Dermis microvascular lymphatic vessel endothelial cell (primary cell): ENCODE data around the gene C2orf68. TPM values are rescaled to one million over a fixed set of nuclear protein-coding genes. Genes with fewer than 3 reads are reported as not detected.
A peak's percentile ranks its signal among the peaks of the same experiment; 100 is the strongest.
"Not testable (repeated sequence)": the region's sequence is repeated elsewhere in the genome, so short reads cannot be mapped to it uniquely, and the experiment has no call there.

ENCODE experiments used
- DNase-seq, 2 donors: peaks; one replicate each; pipeline versions ENCODE4 v3.0.0 to v3.0.0-alpha.2; 2010; ENCODE audit warnings: low read depth in 2 of 2
- total RNA-seq: library from RNA; depleted of rRNA; stranded (reverse); fragments of >200 nt; gene quantifications from 2 replicates; pipeline ENCODE4 v1.2.1, GENCODE V29; 2014

Gene C2orf68
- total RNA-seq, 1 donor from 2014 or later: 16.6 TPM

DNA sequence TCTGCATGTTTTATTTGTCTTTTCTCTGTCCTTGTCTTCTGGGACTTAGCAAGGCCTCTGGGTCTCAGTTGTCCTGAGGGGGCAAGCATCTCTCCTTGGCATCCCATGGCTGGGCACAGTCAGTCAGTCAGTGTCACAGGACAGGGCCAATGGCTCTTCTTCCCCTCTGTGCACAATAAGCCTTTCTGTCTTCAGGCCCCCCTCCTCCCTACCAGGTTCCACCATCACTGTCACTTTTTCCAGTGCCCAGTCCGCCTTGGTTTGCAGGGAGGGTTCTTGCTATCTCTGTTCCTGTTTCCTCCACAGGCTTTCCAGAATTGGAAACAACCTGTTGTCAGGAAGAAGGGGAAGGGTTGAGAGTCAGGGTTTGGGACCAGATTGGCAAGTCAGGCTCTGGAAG lies 29.4 kb downstream of the C2orf68 start:
- no peak for DNase-seq

GRCh38 chr2:85580206-85580605 lies 31.7 kb downstream of the C2orf68 start:
- DNase-seq: no peak

DNA sequence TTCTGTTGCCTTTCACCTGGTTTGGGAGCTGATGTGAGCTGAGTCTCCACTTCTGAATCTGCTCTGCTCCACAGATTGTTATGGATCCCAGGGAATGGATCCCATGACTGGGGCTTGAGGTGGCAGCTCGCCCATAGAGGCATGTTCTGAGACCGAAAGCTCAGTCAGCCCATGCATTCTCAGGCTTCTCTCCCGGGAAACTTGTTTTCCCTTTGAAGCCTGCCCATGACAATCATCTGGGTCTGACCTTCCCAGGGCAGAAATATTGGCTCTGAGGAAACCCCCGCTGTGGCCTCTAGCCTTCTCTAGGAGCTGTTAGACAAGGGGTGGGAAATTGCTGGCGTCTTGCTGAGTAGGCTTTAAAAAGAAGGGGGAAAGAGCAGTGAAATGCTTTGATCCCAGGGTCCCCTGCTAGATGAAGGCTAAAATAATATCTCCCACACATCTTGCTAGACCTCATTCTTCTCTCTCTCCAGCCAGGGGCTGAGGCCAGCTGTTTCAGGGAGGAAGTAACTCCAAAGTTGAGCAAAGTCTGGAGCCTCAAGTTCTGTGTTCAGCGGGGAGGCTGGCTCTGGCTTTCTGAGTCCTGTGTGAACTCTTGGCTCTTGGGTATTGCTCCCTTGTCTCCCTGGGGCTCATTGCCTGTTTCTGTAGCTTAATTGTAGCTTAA lies 32.5 kb downstream of the C2orf68 start:
- no peak for DNase-seq

GRCh38 chr2:85578243-85579180 lies 33.4 kb downstream of the C2orf68 start:
- no peak for DNase-seq

DNA sequence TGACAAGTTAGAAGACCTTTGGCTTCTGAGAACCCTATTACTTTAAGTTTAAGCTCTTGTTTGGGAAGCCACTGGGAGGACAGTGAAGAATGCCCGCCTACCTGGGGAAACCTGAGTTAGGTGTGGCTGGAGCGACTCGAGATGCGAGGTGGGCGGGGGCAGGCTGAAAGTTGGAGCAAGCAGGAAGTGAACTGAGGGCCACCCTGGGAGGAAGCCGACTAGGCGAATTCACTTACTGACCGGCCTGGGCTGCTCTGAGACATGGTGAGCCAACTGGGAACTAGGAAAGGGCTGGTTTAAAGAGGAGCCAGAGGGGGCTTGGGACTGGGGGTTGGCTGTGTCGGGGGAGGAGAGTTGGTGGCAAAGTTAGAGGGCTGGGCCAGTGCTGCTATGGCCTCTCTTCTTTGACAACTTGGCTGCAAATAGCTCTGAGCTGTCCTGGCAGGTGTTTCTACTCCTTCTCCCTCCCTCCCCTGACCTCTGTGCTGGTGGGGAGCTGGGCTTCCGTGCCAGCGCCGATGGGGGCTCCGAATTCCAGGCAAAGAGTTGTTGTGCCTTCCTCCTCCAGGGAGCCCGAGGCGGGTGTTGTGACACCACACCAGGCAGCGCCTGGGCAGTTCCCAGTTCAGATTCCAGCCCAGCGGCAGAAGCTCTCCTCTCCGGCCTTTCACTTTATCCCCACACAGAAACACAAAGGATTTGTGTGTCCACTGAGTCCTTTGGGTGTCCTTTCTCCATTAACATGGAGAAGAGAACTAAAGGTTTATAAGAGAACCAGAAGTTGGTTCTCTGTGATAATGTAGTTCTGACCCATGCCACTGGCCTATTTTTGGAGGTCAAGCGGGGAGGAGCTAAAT lies 34.3 kb downstream of the C2orf68 start, which contains the start of gene VAMP8:
TSS of gene VAMP8 (plus strand) at position 201 of the 857 bp plus-strand sequence. CDS start at position 262, 61 bp downstream.
- no peak for DNase-seq

- DNase-seq: no peak
These were observed 34.8 kb downstream of the C2orf68 start for GRCh38 chr2:85577063-85577385.

DNA sequence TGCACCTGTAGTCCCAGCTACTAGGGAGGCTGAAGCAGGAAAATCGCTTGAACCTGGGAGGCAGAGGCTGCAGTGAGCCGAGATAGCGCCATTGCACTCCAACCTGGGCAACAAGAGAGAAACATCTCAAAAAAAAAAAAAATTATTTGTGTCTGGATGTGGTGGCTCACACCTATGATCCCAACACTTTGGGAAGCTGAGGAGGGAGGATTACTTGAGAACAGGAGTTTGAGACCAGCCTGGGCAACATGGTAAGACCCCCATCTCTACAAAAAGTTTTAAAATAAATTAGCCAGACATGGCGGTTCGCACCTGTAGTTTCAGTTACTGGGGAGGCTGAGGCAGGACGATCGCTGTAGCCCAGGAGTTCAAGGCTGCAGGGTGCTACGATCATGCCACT lies 36.1 kb downstream of the C2orf68 start:
- DNase-seq: no peak

DNA sequence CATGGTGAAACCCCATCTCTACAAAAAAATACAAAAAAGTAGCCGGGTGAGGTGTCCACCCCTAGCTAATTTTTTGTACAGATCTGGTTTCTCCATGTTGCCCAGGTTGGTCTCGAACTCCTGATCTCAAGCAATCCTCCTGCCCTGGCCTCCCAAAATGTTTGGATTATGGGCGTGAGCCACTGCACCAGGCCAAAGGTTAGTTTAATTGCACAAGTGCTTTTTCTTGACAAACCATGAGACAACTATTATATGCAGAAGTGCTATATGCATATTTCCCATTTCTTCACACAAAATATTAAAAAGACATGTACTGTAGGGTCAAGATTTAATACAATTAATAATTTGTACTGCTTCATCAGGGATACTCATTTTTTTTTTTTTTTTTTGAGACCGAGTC lies 45.6 kb downstream of the C2orf68 start:
- no peak for DNase-seq

DNA sequence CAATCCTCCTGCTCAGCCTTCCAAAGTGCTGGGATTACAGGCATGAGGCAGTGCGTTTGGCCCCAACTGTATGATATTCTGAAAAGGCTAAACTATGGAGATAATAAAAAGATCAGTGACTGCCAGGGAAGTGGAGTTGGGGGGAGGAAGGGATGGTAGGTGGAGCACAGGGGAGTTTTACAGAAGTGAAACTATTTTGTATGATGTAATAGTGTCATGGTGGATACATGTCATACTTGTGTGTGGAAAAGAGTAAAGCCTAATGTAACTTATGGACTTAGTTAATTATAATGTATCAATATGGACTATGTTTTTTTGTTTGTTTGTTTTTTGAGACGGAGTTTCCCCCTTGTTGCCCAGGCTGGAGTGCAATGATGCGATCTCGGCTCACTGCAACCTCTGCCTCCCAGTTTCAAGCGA lies 47.7 kb downstream of the C2orf68 start:
- DNase-seq: no peak

DNA sequence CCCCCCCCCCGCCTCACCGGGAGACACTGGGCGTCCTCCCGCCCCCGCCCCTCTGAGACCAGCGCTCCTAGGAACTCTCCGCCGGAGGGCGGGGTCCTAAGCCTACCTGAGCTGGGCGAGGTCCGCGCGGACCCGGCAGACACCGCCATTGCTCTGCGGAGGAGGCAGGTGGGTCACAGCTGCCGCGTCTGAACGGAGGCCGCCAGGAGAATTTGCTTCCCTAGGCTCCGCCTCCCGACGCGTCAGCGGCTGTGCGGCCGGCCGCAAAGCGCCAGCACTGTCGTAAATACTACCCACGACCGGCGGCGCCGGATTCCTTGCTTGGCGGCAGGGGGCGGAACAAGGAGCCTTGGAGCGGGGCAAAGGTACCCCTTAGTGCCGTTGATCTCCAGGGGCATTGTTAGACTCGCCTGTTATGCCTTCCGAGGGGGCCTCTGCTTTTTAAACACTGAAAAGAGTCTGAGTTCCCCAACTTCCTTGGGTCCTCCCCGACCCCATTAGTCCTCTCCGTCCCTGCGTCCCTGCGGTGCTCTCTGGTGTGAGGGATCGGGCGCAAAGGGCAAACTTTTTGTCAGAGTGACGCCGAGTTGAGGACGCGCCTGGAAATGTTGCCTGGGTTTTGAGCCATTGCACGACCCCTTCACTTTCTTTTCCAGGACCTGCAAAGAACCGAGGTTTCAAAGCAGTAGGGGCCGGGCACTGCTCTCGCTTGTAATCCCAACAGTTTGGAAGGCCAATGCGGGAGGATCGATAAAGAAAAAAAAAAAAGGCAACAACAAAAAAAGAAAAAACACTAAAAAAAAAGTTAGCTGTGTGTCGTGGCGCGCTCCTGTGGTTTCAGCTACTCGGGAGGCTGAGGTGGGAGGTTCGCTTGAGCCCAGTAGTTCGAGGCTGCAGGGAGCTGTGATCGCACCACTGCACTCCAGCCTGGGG lies 50.3 kb downstream of the C2orf68 start, which contains the start of gene GGCX:
TSS of gene GGCX (minus strand) at position 214 of the 933 bp plus-strand sequence. CDS start at position 149, 65 bp downstream.
- peak; percentile 85 to 95 for DNase-seq

GRCh38 chr2:85560812-85561279 lies 51.0 kb downstream of the C2orf68 start:
- no peak for DNase-seq

DNA sequence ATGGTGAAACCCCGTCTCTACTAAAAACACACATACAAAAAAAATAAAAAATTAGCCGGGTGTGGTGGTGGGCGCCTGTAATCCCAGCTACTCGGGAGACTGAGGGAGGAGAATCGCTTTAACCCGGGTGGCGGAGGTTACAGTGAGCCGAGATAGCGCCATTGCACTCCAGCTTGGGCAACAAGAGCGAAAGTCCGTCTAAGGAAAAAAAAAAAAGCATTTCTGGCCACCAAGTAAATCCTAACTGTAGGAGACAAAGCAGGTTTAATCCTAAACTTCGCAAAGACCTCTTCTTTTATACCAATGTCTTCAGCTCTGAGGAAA lies 51.5 kb downstream of the C2orf68 start:
- DNase-seq: not testable (repeated sequence)

GRCh38 chr2:85558160-85558559 lies 53.7 kb downstream of the C2orf68 start:
- DNase-seq: no peak

GRCh38 chr2:85557130-85557529 lies 54.7 kb downstream of the C2orf68 start:
- no peak for DNase-seq

Other genes starting within 250 kb of the C2orf68 start
- gene CAPG, start 201.7 kb downstream of the C2orf68 start, total RNA-seq: 62.4 and 63.6 TPM in 2 replicates
- under 0.01 TPM in 2 replicates for gene SH2D6, start 193.4 kb downstream of the C2orf68 start, total RNA-seq
- gene MAT2A, start 72.9 kb downstream of the C2orf68 start, total RNA-seq: 89.1 and 116 TPM in 2 replicates
- gene GGCX, start 50.6 kb downstream of the C2orf68 start, total RNA-seq: 27.3 and 40.0 TPM in 2 replicates
- gene VAMP8, start 34.5 kb downstream of the C2orf68 start, total RNA-seq: 2.8 and 5.9 TPM in 2 replicates
- gene VAMP5, start 27.6 kb downstream of the C2orf68 start, total RNA-seq: 89.2 and 109 TPM in 2 replicates
- 197 and 224 TPM in 2 replicates for gene RNF181, start 16.3 kb downstream of the C2orf68 start, total RNA-seq
- gene TMEM150A, start 9.4 kb downstream of the C2orf68 start, total RNA-seq: 5.8 and 14.2 TPM in 2 replicates
- 37.7 and 42.6 TPM in 2 replicates for gene USP39, start 4.1 kb upstream of the C2orf68 start, total RNA-seq
- not detected in 2 replicates for gene SFTPB, start 56.1 kb upstream of the C2orf68 start, total RNA-seq
- gene GNLY, start 82.3 kb upstream of the C2orf68 start, total RNA-seq: not detected in 2 replicates
- gene ATOH8, start 141.9 kb upstream of the C2orf68 start, total RNA-seq: 13.1 and 21.5 TPM in 2 replicates